ENCODE data around the gene SDS.

GRCh38 chr12:113401066-113402000 lies 2.4 kb downstream of the SDS start:
- TF ChIP-seq CTCF (IDR thresholded peaks at IDR 0.05) (no peak), POLR2A (IDR thresholded peaks at IDR 0.05) (no peak)

Data from adrenal gland (tissue), 5 donors.